ENCODE data around the gene ATP11A.
"Not testable (repeated sequence)": the region's sequence is repeated elsewhere in the genome, so short reads cannot be mapped to it uniquely, and the experiment has no call there.

The ATP11A gene

GRCh38 chr13:112772929-112773328, 83.1 kb downstream of the ATP11A start:
- DNase-seq (ENCODE audit: low read depth in 2 of 3, low spot score in 2 of 3), result no peak

- no peak for DNase-seq (ENCODE audit: low read depth in 2 of 3, low spot score in 2 of 3)
Observed at GRCh38 chr13:112773601-112774447, 84.0 kb downstream of the ATP11A start.

- DNase-seq (ENCODE audit: low read depth in 2 of 3, low spot score in 2 of 3), result no peak
Observed at GRCh38 chr13:112774448-112774792, 84.6 kb downstream of the ATP11A start.

GRCh38 chr13:112774829-112775565, 85.2 kb downstream of the ATP11A start:
- DNase-seq (ENCODE audit: low read depth in 2 of 3, low spot score in 2 of 3), result no peak

DNA sequence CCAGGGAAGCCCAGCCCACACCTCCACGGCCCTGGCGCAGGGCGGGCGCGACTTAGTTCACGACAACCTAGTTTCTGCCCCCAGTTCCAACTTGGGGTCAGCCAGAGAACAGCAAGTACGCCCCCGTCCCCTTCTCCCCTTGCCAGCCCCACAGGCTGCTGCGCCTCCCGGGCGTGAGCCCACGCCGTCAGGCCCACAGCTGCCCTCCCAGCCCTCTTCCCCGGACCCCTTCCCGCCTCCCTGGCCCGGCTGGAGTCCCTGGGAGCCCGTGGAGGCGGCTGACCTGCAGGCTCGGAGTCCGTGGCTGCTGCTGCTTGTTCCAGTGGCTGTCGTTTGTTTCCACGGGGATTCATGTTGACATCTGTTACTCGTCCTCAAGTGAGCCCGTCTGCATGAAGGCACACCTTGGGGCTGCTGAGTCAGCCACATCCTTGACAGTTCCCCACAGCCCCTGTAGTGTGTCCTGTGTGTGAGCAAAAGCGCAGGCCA, 86.0 kb downstream of the ATP11A start:
- no peak for DNase-seq (ENCODE audit: low read depth in 2 of 3, low spot score in 2 of 3)

DNA sequence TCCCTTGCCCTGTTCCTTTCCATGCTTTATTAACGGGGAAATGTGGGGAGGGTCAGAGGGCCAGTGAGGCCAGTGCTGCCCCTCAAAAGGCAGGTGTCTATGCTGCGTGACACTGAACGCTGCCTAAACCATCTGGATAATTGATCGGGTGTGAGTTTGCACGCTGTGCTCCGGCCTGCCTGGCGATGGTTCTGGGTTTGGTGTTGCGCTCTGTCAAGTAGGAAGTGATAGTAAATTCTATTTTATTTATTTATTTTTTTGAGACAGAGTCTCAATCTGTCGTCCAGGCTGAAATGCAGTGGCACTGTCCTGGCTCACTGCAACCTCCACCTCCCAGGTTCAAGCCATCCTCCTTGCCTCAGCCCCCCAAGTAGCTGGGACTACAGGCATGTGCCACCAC, 86.5 kb downstream of the ATP11A start:
- DNase-seq (ENCODE audit: low read depth in 2 of 3, low spot score in 2 of 3), result no peak

GRCh38 chr13:112776971-112777370, 87.1 kb downstream of the ATP11A start:
- DNase-seq (ENCODE audit: low read depth in 2 of 3, low spot score in 2 of 3), result no peak

DNA sequence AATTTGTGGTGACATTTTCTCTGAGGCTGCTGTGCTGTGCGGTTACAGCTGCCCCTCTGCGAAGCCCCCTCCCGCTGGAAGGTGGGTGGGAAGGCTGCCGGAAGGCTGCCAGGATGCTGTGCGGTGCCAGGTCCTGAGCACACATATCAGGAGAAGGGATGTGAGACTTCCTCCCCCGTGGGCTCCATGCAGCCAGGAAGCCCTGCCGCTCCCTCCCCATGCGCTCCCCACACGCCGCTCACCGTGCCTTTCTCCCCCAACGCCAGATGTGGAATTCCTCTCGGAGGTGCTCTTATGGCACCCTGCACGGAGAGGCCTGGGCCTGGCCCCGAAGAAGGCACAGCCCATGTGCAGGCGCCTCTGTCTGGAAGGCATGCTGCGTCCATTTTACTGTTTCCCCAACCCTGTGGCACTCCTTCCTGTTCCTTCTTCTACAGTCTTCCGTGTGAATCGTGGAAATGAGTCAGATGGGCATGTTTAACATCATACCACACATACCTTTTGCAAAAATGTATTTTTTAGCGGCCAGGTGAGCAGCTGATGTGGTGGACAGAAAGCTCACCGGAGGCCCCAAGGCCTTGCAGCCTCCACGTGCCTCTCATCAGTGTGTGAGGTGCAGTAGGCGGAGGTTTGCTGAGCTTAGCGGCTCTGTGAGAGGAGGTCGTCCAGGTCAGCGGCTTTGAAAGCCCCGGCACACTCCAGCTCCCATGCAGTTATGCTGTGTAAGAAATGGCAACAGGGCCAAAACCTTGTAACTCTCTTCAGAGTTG, 88.0 kb downstream of the ATP11A start:
- DNase-seq (ENCODE audit: low read depth in 2 of 3, low spot score in 2 of 3), result no peak

DNA sequence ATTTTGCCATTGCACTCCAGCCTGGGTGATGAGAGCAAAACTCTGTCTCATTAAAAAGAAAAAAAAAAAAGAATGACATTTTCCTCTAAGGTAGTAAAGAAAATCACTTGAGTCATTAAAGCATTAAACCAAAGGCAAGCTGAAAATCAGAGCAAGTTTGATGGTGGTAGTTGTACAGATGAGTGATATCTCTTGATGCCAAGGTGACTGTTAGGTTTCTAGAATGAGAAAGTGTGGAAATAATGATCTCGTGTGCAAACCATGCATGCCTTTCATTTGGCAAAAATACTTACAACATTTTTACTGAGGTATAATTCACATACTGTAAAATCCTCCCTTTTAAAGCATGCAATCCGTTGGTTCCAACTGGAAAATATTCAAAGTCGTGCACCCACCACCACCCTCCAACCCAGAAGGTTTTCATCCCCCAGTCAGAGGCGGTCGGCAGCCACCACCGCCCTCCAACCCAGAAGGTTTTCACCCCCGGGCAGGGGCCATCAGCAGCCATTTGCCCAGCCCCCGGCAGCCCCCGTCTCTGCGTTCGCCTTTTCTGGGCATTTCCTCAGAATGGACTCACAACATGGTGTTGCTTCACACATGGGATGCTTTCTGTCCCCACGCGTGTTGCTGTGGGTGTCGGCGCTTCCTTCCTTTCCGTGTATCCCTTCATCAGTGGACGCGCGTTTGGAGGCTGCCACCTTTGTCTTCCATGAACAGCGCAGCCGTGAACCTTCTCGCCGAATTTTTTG, 90.2 kb downstream of the ATP11A start:
- DNase-seq (ENCODE audit: low read depth in 2 of 3, low spot score in 2 of 3), result no peak

GRCh38 chr13:112781287-112781686, 91.4 kb downstream of the ATP11A start:
- no peak for DNase-seq (ENCODE audit: low read depth in 2 of 3, low spot score in 2 of 3)

DNA sequence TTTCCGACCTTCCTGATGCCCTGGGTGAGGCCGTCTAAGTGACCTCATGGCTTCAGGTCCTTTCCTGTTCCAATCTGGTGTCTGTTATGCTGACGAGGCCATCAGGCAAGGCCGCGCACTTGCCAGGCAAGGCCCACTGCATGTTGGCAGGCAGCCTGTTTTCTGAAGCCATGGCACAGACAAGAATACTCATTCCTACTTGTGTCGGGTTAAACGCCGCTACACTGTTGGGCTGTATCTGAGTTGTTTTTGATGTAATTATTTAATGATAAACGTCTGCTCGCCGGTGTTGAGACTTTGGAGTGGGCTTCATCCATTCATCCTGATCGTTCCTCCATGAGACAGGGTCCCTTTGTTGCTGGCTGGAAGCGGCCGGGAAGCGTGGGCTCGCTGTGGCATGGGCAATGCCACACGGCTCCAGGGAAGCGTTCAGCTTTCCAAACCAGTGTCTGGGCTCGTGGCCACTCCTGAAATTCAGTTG, 92.1 kb downstream of the ATP11A start:
- no peak for DNase-seq (ENCODE audit: low read depth in 2 of 3, low spot score in 2 of 3)

DNA sequence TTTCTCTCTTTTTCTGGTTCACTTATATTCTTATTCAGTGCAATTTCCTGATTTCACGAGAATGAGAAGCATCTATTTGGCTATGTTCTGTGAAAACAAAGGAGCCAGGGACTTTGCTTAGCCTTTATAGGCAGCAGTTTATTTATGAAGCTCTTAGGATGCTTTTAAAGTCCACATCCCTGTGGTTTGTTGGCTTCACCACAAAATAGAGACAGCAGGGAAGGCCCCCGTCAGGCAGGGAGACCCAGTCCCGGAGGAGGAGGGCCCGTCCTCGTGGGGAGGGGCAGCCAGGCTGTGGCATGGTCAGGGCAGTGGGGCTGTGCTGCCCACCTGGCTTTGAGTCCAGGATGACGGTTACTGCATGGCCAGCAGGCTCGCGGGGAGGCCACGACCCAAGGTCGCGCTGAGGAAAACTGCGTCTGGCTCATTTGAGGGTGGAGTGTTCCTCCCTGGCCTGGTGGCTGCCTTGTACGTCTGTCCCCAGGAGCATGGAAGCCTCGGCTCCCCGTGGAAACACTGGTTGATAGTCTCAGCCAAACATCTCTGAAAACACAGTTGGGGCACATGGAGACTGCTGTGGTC, 92.7 kb downstream of the ATP11A start:
- DNase-seq (ENCODE audit: low read depth in 2 of 3, low spot score in 2 of 3), result no peak

GRCh38 chr13:112783135-112783977, 93.5 kb downstream of the ATP11A start:
- DNase-seq (ENCODE audit: low read depth in 2 of 3, low spot score in 2 of 3), result no peak

GRCh38 chr13:112783978-112784371, 94.1 kb downstream of the ATP11A start:
- DNase-seq (ENCODE audit: low read depth in 2 of 3, low spot score in 2 of 3), result no peak

DNA sequence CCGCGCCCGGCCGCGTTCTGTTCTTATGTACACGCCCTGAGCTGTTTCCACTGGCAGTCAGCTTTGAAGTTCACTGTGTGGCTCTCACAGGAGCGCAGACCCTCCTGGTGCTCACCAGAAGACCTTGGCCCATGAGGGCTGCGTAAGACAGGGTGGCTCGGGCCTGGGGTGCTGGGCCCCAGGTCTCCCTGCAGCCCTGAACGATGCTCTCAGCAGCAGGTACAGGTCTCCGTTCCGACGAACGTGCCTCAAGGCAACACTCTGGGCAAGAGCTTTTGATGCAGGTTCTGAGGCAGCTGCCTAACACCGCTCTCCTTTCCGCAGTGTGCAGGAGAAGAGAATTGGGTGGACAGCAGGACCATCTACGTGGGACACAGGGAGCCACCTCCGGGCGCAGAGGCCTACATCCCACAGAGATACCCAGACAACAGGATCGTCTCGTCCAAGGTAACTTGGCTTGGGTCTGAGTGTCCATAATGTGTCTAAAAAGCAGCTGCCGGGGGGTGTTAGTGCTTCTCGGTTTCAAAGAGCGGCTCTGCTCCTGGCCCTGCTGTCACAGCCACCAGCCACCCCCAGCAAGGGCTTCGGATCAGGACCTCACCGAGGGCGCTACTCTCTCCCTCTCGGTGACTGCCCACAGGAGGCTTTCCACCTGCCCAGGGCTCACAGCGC, 95.1 kb downstream of the ATP11A start:
- DNase-seq (ENCODE audit: low read depth in 2 of 3, low spot score in 2 of 3), result no peak

DNA sequence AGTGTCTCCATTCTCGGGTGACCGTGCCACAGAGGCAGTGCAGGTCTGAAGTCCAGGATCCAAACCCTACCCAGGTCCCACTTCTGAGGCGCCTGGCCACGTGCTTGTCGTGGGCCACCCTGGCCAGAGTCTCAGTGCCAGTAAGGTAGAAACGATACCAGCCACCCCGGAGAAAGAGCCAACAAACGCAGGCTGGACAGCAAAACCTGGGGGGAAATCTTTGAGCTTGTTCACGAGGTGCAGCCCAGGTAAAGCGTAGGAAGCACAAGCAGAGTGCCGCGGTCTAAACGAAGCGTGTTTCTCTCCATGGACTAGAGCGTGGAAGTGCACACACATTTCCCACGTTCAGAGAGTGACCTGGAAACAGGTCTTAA, 95.6 kb downstream of the ATP11A start:
- DNase-seq (ENCODE audit: low read depth in 2 of 3, low spot score in 2 of 3), result no peak

DNA sequence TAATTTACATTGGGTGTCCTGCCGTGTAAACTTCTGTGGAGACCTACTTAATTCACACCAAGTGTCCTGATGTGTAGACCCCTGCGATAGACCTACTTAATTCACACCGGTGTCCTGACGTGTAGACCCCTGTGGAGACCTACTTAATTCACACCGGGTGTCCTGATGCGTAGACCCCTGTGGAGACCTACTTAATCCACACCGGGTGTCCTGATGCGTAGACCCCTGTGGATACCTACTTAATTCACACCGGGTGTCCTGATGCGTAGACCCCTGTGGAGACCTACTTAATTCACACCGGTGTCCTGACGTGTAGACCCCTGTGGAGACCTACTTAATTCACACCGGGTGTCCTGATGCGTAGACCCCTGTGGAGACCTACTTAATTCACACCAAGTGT, 97.0 kb downstream of the ATP11A start:
- not testable (repeated sequence) for DNase-seq (ENCODE audit: low read depth in 2 of 3, low spot score in 2 of 3)

DNA sequence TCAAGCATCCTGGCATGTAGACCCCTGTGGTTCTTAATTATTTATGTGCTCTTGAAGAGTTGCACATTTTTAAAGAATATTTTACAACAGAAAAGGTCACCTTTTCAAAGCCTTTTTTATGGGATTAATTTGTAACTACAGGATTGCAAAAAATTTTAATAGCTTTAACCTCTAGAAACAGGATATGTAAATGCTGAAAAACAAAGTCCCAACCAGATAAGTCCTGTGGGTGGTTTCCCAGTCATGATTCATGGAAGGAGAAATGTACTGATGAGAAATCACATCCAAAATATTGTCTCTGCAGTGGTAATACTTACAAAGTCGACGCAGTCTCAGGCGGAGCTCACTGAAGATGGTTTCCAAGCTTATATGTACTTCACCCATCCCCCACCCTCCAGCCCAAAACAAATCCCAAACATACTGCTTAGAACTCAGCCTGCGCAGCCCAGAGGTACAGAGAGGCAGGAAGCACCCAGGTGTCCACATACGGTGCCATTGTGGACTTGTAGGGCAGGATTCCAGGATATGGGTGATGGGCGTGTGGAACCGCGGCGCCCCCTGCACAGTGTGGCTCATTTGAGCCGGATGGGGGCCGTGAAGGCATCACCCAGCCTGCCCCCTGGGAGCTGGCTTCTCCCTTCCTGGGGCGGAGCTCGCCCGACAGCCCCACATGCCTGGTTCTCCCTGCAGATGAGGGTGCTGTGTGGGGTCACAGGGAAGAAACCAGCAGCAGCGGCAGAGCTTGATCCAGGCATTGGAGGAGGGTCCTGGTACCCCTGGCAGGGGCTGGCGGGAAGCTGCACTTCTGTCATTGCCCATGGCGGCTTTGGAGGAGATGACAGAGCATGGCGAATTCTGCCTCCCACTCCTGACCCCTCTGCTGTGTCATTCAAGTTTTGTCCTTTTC, 101.2 kb downstream of the ATP11A start:
- no peak for DNase-seq (ENCODE audit: low read depth in 2 of 3, low spot score in 2 of 3)

Data from activated CD8-positive, alpha-beta memory T cell treated with anti-CD3 and anti-CD28 coated beads for 48 hours (primary cell).